Jurkat, Clone E6-1 (cell line): ENCODE data around the gene RPS6KC1.
"Not testable (repeated sequence)": the region's sequence is repeated elsewhere in the genome, so short reads cannot be mapped to it uniquely, and the experiment has no call there.

ENCODE experiments used
- DNase-seq: peaks from one replicate; pipeline ENCODE4 v3.0.0-alpha.2; 2011; ENCODE audit warnings: low read depth, low spot score
- H3K4me3 ChIP-seq: 2 replicates; pipeline ENCODE4 v1.5.1; 2011; ENCODE audit warnings: mild to moderate bottlenecking, low read length, control low read depth, moderate library complexity

Gene RPS6KC1

GRCh38 chr1:213296558-213296957 is 245.5 kb downstream of the RPS6KC1 start:
- DNase-seq, result no peak
- no peak overlapping the region for H3K4me3 ChIP-seq

GRCh38 chr1:213297021-213297420 is 246.0 kb downstream of the RPS6KC1 start:
- no peak for DNase-seq

GRCh38 chr1:213300433-213300832 is 249.4 kb downstream of the RPS6KC1 start:
- no peak overlapping the region for H3K4me3 ChIP-seq
- DNase-seq, result no peak

More at GRCh38 chr1:213297021-213297420, 246.0 kb downstream of the RPS6KC1 start:
- no peak overlapping the region for H3K4me3 ChIP-seq

GRCh38 chr1:213301524-213301923 is 250.5 kb downstream of the RPS6KC1 start:
- not testable (repeated sequence) for DNase-seq

GRCh38 chr1:213303286-213303685 is 252.2 kb downstream of the RPS6KC1 start:
- DNase-seq, result no peak
- no peak overlapping the region for H3K4me3 ChIP-seq

More at GRCh38 chr1:213301524-213301923, 250.5 kb downstream of the RPS6KC1 start:
- H3K4me3 ChIP-seq, result not testable (repeated sequence)

GRCh38 chr1:213315571-213315970 is 264.5 kb downstream of the RPS6KC1 start:
- H3K4me3 ChIP-seq, result no peak overlapping the region
- DNase-seq, result no peak

- DNase-seq, H3K4me3 ChIP-seq: not testable (repeated sequence)
Measured at GRCh38 chr1:213318458-213318857, 267.4 kb downstream of the RPS6KC1 start.

GRCh38 chr1:213320191-213320870 is 269.3 kb downstream of the RPS6KC1 start:
- no peak overlapping the region for H3K4me3 ChIP-seq
- DNase-seq, result no peak
